HG02588 (cell line): Measurements from ENCODE around the gene TMCO5A.
"Not testable (repeated sequence)": the region's sequence is repeated elsewhere in the genome, so short reads cannot be mapped to it uniquely, and the experiment has no call there.

ENCODE experiments used
- ATAC-seq: cut with Tn5 transposase; IDR thresholded peaks from one replicate; pipeline ENCODE4 v1.9.1; 2021; ENCODE audit warnings: mild to moderate bottlenecking, moderate library complexity; ENCODE audit not compliant: unreplicated experiment

Gene TMCO5A

GRCh38 chr15:37934340-37934739, at the start of gene TMCO5A:
TMCO5A (plus strand) TSS chr15:37934640; CDS start chr15:37936324, 1,684 bp downstream.
- no peak for ATAC-seq

- ATAC-seq = no peak
These were observed 48.8 kb upstream of the TMCO5A start for GRCh38 chr15:37885651-37886050.

- no peak for ATAC-seq
These were observed 46.1 kb upstream of the TMCO5A start for GRCh38 chr15:37888356-37888755.

- no peak for ATAC-seq
These were observed 42.6 kb upstream of the TMCO5A start for GRCh38 chr15:37891766-37892368.

- no peak for ATAC-seq
These were observed 41.1 kb upstream of the TMCO5A start for GRCh38 chr15:37893309-37893708.

GRCh38 chr15:37898362-37898761, 36.1 kb upstream of the TMCO5A start:
- no peak for ATAC-seq

GRCh38 chr15:37900326-37901221, 33.9 kb upstream of the TMCO5A start:
- no peak for ATAC-seq

GRCh38 chr15:37902126-37902525, 32.3 kb upstream of the TMCO5A start:
- ATAC-seq = no peak

- no peak for ATAC-seq
These were observed 30.4 kb upstream of the TMCO5A start for GRCh38 chr15:37903919-37904625.

GRCh38 chr15:37907136-37907535, 27.3 kb upstream of the TMCO5A start:
- no peak for ATAC-seq

GRCh38 chr15:37921527-37922385, 12.7 kb upstream of the TMCO5A start:
- ATAC-seq = no peak

GRCh38 chr15:37926136-37926535, 8.3 kb upstream of the TMCO5A start:
- no peak for ATAC-seq

GRCh38 chr15:37929238-37929637, 5.2 kb upstream of the TMCO5A start:
- ATAC-seq = no peak

GRCh38 chr15:37931321-37931720, 3.1 kb upstream of the TMCO5A start:
- no peak for ATAC-seq

- no peak for ATAC-seq
These were observed 2.6 kb upstream of the TMCO5A start for GRCh38 chr15:37931868-37932267.

GRCh38 chr15:37932549-37932948, 1.9 kb upstream of the TMCO5A start:
- ATAC-seq = no peak

GRCh38 chr15:37933666-37934065, 774 bp upstream of the TMCO5A start:
- ATAC-seq = no peak

GRCh38 chr15:37940876-37941275, 6.4 kb downstream of the TMCO5A start:
- no peak for ATAC-seq

- no peak for ATAC-seq
These were observed 7.3 kb downstream of the TMCO5A start for GRCh38 chr15:37941779-37942178.

GRCh38 chr15:37951999-37952398, 17.6 kb downstream of the TMCO5A start:
- ATAC-seq = no peak

GRCh38 chr15:37960742-37961141, 26.3 kb downstream of the TMCO5A start:
- not testable (repeated sequence) for ATAC-seq
